Upper lobe of left lung (tissue), 6 donors: Measurements from ENCODE around the gene MED13L. TPM values are rescaled to one million over a fixed set of nuclear protein-coding genes. Genes with fewer than 3 reads are reported as not detected.

ENCODE experiments used
- ATAC-seq, 2 donors: fragments of 200-7000 bp; cut with Tn5 transposase; one replicate each; pipeline ENCODE4 v1.9.1; 2022; ENCODE audit warnings: mild to moderate bottlenecking in 2 of 2, moderate library complexity in 2 of 2; ENCODE audit not compliant: low FRiP score in 2 of 2
- DNase-seq, 2 donors: peaks; one replicate each; pipeline ENCODE4 v3.0.0-alpha.2; 2019 to 2020
- H3K27ac ChIP-seq, 4 donors: fragments of 200-600 bp; sonication (generic); one replicate each; pipeline ENCODE4 v1.5.1; 2016 to 2019
- H3K27me3 ChIP-seq, 4 donors: fragments of 200-600 bp; sonication (generic); one replicate each; pipeline ENCODE4 v1.5.1; 2017 to 2019
- H3K36me3 ChIP-seq, 4 donors: fragments of 200-600 bp; sonication (generic); one replicate each; pipeline ENCODE4 v1.5.1; 2016 to 2019
- H3K4me1 ChIP-seq, 4 donors: fragments of 200-600 bp; sonication (generic); one replicate each; pipeline ENCODE4 v1.5.1; 2018 to 2019
- H3K4me3 ChIP-seq, 4 donors: fragments of 200-600 bp; sonication (generic); one replicate each; pipeline ENCODE4 v1.5.1; 2017 to 2019; ENCODE audit warnings: mild to moderate bottlenecking in 2 of 4, moderate library complexity in 1 of 4
- H3K9me3 ChIP-seq, 4 donors: fragments of 200-600 bp; sonication (generic); one replicate each; pipeline ENCODE4 v1.5.1; 2018 to 2019
- EP300 ChIP-seq, 4 donors: sonication (generic); formaldehyde crosslinking; IDR thresholded peaks; one replicate each; pipeline ENCODE4 v1.5.1; 2017; ENCODE audit warnings: antibody characterized with exemption in 4 of 4, control low read depth in 2 of 4
- POLR2A ChIP-seq, 4 donors: fragments of 450-650 bp; IDR thresholded peaks; one replicate each; pipeline ENCODE4 v1.5.1; 2016 to 2017; ENCODE audit warnings: antibody characterized with exemption in 4 of 4, mild to moderate bottlenecking in 2 of 4
- POLR2AphosphoS5 ChIP-seq, 2 donors: sonication (generic); formaldehyde crosslinking; IDR thresholded peaks; one replicate each; pipeline ENCODE4 v1.5.1; 2017; ENCODE audit warnings: antibody characterized with exemption in 2 of 2
- WGBS, 2 donors: methylation state at CpG; one replicate each; pipeline ENCODE4 v1.1.5; 2017 to 2018; 5-methylcytosine and 5-hydroxymethylcytosine counted together
- total RNA-seq, 6 donors: library from RNA; depleted of rRNA in 4 of 6; stranded (reverse); fragments of >200 nt in 4 of 6; gene quantifications; one replicate each; pipeline versions ENCODE4 v1.1.0 to v1.2.1, GENCODE V29; 2016 to 2021
- TF ChIP-seq, protein P1 (sequence below), 6 experiments: fragments of 450-650 bp in 4 of 6; fragments of 200-600 bp in 2 of 6; sonication (generic) in 2 of 6; IDR thresholded peaks; one replicate each; pipeline ENCODE4 v1.5.1; 2016 to 2019; ENCODE audit warnings: antibody characterized with exemption in 6 of 6
- donor health status: DM: no; HTN: no; CAD: no; lungs with moderate emphysema.
- donor health status: DM: no; HTN: yes; CAD: no; lungs with severe emphysema.

MED13L gene
- total RNA-seq, 6 donors from 2014 or later, result 96.6 to 178 (median 124) TPM

DNA sequence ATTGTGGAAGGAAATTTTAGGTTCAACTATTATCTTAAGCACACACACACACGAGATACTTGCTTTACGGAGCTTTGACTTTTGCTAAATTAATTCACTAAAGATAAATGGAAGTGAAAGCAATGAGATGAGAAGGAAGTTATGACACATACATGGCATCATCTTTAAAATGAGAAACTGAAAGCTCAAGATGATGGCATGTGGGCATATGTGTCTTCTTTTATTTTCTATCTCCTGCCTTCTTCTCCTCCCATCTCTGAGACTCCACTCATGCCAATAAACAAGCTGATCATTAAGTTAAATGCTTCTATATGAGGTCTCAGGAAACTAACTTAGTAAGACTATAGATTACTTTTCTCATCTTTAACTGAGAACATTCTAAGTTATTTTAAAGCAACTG lies 216.7 kb downstream of the MED13L start:
- TF ChIP-seq EP300 (IDR thresholded peaks at IDR 0.05), result no peak
- TF ChIP-seq POLR2A (IDR thresholded peaks at IDR 0.05), result no peak
- TF ChIP-seq POLR2AphosphoS5 (IDR thresholded peaks at IDR 0.05), result no peak
- TF ChIP-seq, protein P1, sequence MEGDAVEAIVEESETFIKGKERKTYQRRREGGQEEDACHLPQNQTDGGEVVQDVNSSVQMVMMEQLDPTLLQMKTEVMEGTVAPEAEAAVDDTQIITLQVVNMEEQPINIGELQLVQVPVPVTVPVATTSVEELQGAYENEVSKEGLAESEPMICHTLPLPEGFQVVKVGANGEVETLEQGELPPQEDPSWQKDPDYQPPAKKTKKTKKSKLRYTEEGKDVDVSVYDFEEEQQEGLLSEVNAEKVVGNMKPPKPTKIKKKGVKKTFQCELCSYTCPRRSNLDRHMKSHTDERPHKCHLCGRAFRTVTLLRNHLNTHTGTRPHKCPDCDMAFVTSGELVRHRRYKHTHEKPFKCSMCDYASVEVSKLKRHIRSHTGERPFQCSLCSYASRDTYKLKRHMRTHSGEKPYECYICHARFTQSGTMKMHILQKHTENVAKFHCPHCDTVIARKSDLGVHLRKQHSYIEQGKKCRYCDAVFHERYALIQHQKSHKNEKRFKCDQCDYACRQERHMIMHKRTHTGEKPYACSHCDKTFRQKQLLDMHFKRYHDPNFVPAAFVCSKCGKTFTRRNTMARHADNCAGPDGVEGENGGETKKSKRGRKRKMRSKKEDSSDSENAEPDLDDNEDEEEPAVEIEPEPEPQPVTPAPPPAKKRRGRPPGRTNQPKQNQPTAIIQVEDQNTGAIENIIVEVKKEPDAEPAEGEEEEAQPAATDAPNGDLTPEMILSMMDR (IDR thresholded peaks at IDR 0.05), result no peak
- Histone ChIP-seq H3K27me3 (no peaks in the 10 kb centered on the region), H3K4me1 (peaks cover 9 to 35% (median 14%) of the 10 kb centered on the region in 4 donors), H3K27ac (no peak overlapping the region), H3K4me3 (no peak overlapping the region), H3K9me3 (no peaks in the 10 kb centered on the region), H3K36me3 (no peaks in the 10 kb centered on the region)
- 40 to 47% methylated on average over 2 of the region's 2 CpGs for WGBS, 2 donors
- DNase-seq (no peak), ATAC-seq (peak in 1 of 2 donors; percentile 56)

DNA sequence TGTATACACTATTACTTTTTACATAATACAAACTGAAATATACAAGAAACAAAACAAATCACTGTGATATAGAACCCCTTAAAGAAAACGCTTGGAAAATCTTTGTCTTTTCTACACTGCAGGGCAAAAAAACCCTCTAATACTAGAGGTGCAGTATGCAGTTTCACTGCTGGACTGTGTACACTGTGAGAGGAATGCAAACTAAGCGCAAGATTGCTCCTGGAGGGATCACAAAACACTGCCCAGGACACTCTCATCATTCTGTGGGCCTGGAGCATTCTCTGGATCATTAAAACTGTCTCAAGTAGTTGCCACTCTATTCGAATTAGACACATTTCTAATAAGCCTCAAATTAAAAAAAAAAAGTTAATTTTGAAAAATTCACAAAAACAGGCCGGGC lies 217.6 kb downstream of the MED13L start:
- Histone ChIP-seq H3K27ac (no peak overlapping the region), H3K9me3 (no peaks in the 10 kb centered on the region), H3K4me1 (peaks cover 4 to 29% (median 10%) of the 10 kb centered on the region in 4 donors), H3K27me3 (no peaks in the 10 kb centered on the region), H3K36me3 (no peaks in the 10 kb centered on the region), H3K4me3 (no peak overlapping the region)
- 83 to 89% methylated on average over 4 of the region's 4 CpGs for WGBS, 2 donors
- ATAC-seq (no peak), DNase-seq (no peak)
- TF ChIP-seq, protein P1 (IDR thresholded peaks at IDR 0.05), result no peak
- TF ChIP-seq EP300 (IDR thresholded peaks at IDR 0.05), result no peak
- no peak for TF ChIP-seq POLR2A (IDR thresholded peaks at IDR 0.05)
- no peak for TF ChIP-seq POLR2AphosphoS5 (IDR thresholded peaks at IDR 0.05)

DNA sequence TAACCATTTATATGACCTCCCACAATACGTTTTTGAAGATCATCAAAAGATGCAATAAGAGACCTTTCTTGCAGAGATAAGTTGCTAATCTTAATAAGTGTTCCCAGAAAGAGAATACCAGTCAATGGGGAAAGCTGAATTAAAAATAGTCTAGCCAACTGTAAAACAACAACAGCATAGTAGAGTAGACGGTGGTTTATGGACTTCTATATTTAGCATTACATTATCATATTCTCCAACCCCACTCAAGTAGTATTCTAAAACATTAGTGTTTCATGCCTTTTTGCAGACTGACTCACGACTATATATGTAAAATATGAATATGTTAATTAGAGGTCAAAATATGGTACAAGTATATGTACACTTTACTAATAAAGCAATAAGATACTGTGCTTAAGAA lies 218.9 kb downstream of the MED13L start:
- Histone ChIP-seq H3K4me3 (no peak overlapping the region), H3K9me3 (no peaks in the 10 kb centered on the region), H3K27me3 (no peaks in the 10 kb centered on the region), H3K36me3 (no peaks in the 10 kb centered on the region), H3K27ac (no peak overlapping the region), H3K4me1 (peaks cover 13 to 29% (median 20%) of the 10 kb centered on the region in 4 donors)
- no peak for DNase-seq
- no peak for TF ChIP-seq POLR2AphosphoS5 (IDR thresholded peaks at IDR 0.05)
- TF ChIP-seq, protein P1 (IDR thresholded peaks at IDR 0.05), result no peak
- TF ChIP-seq POLR2A (IDR thresholded peaks at IDR 0.05), result no peak
- no peak for TF ChIP-seq EP300 (IDR thresholded peaks at IDR 0.05)
- no peak for ATAC-seq
- 70 to 72% methylated on average over 3 of the region's 3 CpGs for WGBS, 2 donors

DNA sequence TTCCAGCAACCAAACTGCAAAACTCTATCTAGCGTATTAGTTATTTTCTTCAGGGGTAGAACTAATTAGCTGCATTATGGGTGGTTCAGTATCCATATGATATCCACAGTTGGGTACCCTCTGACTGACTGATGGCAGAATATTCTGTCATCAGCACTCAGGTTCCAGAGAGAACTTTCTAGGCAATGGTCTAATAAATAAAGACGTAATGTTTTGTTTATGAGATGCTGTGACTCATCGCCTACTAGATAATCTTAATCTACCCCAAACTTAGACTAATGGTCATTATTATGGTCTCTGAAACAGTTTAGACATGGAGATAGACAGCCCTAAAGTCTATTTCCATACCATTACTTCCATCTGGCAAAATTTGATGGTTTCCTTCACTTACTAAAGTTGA lies 220.1 kb downstream of the MED13L start:
- ATAC-seq, result no peak
- DNase-seq, result no peak
- Histone ChIP-seq H3K9me3 (no peaks in the 10 kb centered on the region), H3K36me3 (no peaks in the 10 kb centered on the region), H3K27me3 (no peaks in the 10 kb centered on the region), H3K27ac (no peak overlapping the region), H3K4me3 (no peak overlapping the region), H3K4me1 (peaks cover 24 to 30% (median 27%) of the 10 kb centered on the region in 4 donors)
- WGBS, 2 donors, result 89 to 92% methylated on average over 3 of the region's 3 CpGs
- TF ChIP-seq POLR2A (IDR thresholded peaks at IDR 0.05) (no peak), POLR2AphosphoS5 (IDR thresholded peaks at IDR 0.05) (no peak), EP300 (IDR thresholded peaks at IDR 0.05) (no peak)
- TF ChIP-seq, protein P1 (IDR thresholded peaks at IDR 0.05), result no peak

DNA sequence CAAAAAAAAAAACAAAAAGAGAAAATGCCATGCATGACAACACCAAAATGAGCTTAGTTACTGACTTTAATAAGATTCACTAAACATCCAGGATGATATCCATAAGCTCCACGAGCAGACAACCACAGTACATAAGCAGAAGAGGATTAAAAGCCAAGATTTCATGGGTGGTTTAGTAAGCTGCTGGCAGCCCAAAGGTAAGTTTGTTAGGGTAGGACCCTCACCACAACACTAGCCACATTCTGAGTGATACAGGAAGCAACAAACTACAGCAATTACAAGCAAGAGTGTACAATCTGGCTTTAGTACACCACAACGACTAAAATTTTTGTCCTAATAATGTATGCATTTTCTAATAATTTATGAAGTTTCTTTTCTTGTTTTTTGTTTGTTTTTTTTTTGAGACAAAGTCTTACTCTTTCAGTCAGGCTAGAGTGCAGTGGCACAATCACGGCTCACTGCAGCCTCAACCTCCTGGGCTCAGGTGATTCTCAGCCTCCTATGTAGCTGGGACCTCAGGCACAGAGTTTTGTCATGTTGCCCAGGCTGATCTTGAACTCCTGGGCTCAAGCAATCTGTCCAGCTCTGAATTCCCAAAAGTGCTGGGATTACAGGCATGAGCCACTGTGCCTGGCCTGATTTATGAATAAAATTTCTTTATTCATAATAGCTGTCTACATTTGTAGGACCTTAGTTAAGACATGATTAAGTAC lies 221.4 kb downstream of the MED13L start:
- ATAC-seq (no peak), DNase-seq (no peak)
- TF ChIP-seq EP300 (IDR thresholded peaks at IDR 0.05) (no peak), POLR2AphosphoS5 (IDR thresholded peaks at IDR 0.05) (no peak), POLR2A (IDR thresholded peaks at IDR 0.05) (no peak)
- TF ChIP-seq, protein P1 (IDR thresholded peaks at IDR 0.05), result no peak
- H3K4me3 ChIP-seq, result no peak overlapping the region
- peaks cover 20 to 30% (median 26%) of the 10 kb centered on the region in 4 donors for H3K4me1 ChIP-seq
- no peak overlapping the region for H3K27ac ChIP-seq
- WGBS, 2 donors, result 81 to 82% methylated on average over 3 of the region's 3 CpGs
- no peaks in the 10 kb centered on the region for H3K36me3 ChIP-seq
- H3K27me3 ChIP-seq, result no peaks in the 10 kb centered on the region
- no peaks in the 10 kb centered on the region for H3K9me3 ChIP-seq
